ENCODE data around the gene EMP2.
"Not testable (repeated sequence)": the region's sequence is repeated elsewhere in the genome, so short reads cannot be mapped to it uniquely, and the experiment has no call there.

EMP2 gene

GRCh38 chr16:10537946-10538345 lies 42.5 kb downstream of the EMP2 start:
- Histone ChIP-seq H3K27me3 (ENCODE audit: control insufficient read depth in 1 of 2, insufficient read depth in 2 of 2, low read length in 2 of 2) (no peaks in the 10 kb centered on the region), H3K4me1 (ENCODE audit: control insufficient read depth in 1 of 2, insufficient read depth in 2 of 2, low read length in 2 of 2) (no peaks in the 10 kb centered on the region), H3K36me3 (ENCODE audit: control insufficient read depth in 1 of 2, insufficient read depth in 2 of 2, low read length in 2 of 2) (peaks cover 4 to 54% of the 10 kb centered on the region in 2 donors), H3K27ac (ENCODE audit: low read depth, low read length) (no peak overlapping the region), H3K9ac (ENCODE audit: low read depth in 1 of 2, low read length in 2 of 2) (no peak overlapping the region), H3K9me3 (ENCODE audit: control insufficient read depth in 1 of 2, low read length in 2 of 2) (no peaks in the 10 kb centered on the region), H3K4me3 (ENCODE audit: low read depth in 1 of 2, low read length in 2 of 2) (no peak overlapping the region)

GRCh38 chr16:10536814-10537389 lies 43.5 kb downstream of the EMP2 start:
- Histone ChIP-seq H3K36me3 (ENCODE audit: control insufficient read depth in 1 of 2, insufficient read depth in 2 of 2, low read length in 2 of 2) (peaks cover 4 to 61% of the 10 kb centered on the region in 2 donors), H3K27ac (ENCODE audit: low read depth, low read length) (no peak overlapping the region), H3K27me3 (ENCODE audit: control insufficient read depth in 1 of 2, insufficient read depth in 2 of 2, low read length in 2 of 2) (no peaks in the 10 kb centered on the region), H3K9ac (ENCODE audit: low read depth in 1 of 2, low read length in 2 of 2) (no peak overlapping the region), H3K4me1 (ENCODE audit: control insufficient read depth in 1 of 2, insufficient read depth in 2 of 2, low read length in 2 of 2) (no peaks in the 10 kb centered on the region), H3K4me3 (ENCODE audit: low read depth in 1 of 2, low read length in 2 of 2) (no peak overlapping the region), H3K9me3 (ENCODE audit: control insufficient read depth in 1 of 2, low read length in 2 of 2) (no peaks in the 10 kb centered on the region)

DNA sequence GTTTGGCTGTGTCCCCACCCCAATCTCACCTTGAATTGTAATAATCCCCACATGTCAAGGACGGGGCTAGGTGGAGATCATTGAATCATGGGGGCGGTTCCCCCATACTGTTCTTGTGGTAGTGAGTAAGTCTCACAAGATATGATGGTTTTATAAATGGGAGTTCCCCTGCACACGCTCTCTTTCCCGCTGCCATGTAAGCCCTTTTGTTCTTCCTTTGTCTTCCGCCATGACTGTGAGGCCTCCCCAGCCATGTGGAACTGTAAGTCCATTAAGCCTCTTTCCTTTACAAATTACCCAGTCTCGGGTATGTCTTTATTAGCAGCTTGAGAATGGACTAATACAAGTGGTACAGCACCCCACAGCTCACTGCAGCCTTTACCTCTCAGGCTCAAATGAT lies 44.1 kb downstream of the EMP2 start:
- not testable (repeated sequence) for H3K9ac ChIP-seq (ENCODE audit: low read depth in 1 of 2, low read length in 2 of 2); H3K27me3 ChIP-seq (ENCODE audit: control insufficient read depth in 1 of 2, insufficient read depth in 2 of 2, low read length in 2 of 2); H3K9me3 ChIP-seq (ENCODE audit: control insufficient read depth in 1 of 2, low read length in 2 of 2); H3K4me3 ChIP-seq (ENCODE audit: low read depth in 1 of 2, low read length in 2 of 2); H3K4me1 ChIP-seq (ENCODE audit: control insufficient read depth in 1 of 2, insufficient read depth in 2 of 2, low read length in 2 of 2); H3K27ac ChIP-seq (ENCODE audit: low read depth, low read length)
- H3K36me3 ChIP-seq (ENCODE audit: control insufficient read depth in 1 of 2, insufficient read depth in 2 of 2, low read length in 2 of 2), result peaks cover 4 to 61% of the 10 kb centered on the region in 2 donors

GRCh38 chr16:10535461-10535860 lies 44.9 kb downstream of the EMP2 start:
- Histone ChIP-seq H3K4me1 (ENCODE audit: control insufficient read depth in 1 of 2, insufficient read depth in 2 of 2, low read length in 2 of 2) (no peaks in the 10 kb centered on the region), H3K9ac (ENCODE audit: low read depth in 1 of 2, low read length in 2 of 2) (no peak overlapping the region), H3K36me3 (ENCODE audit: control insufficient read depth in 1 of 2, insufficient read depth in 2 of 2, low read length in 2 of 2) (peaks cover 4 to 62% of the 10 kb centered on the region in 2 donors), H3K9me3 (ENCODE audit: control insufficient read depth in 1 of 2, low read length in 2 of 2) (no peaks in the 10 kb centered on the region), H3K4me3 (ENCODE audit: low read depth in 1 of 2, low read length in 2 of 2) (no peak overlapping the region), H3K27ac (ENCODE audit: low read depth, low read length) (no peak overlapping the region), H3K27me3 (ENCODE audit: control insufficient read depth in 1 of 2, insufficient read depth in 2 of 2, low read length in 2 of 2) (no peaks in the 10 kb centered on the region)

DNA sequence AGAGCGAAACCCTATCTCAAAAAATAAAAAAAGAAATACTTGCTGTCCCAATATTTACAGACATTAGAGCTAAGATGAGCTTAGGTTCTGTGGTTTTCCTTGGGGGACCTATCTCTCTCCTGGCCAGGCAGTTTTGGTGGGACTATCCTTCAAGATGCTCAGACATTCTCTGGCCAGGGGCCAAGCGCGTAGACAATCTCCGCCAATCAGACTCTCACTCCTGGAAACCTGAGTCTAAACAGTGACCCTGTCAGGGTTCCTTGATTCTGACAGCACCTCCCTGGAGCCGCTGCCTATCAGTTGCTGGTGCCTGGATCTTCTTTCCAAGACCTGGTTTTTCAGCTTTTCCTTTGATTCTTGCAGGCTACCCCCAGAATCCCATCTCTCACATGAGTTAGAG lies 45.6 kb downstream of the EMP2 start:
- no peak overlapping the region for H3K27ac ChIP-seq (ENCODE audit: low read depth, low read length)
- H3K9me3 ChIP-seq (ENCODE audit: control insufficient read depth in 1 of 2, low read length in 2 of 2), result no peaks in the 10 kb centered on the region
- H3K4me3 ChIP-seq (ENCODE audit: low read depth in 1 of 2, low read length in 2 of 2), result no peak overlapping the region
- no peaks in the 10 kb centered on the region for H3K4me1 ChIP-seq (ENCODE audit: control insufficient read depth in 1 of 2, insufficient read depth in 2 of 2, low read length in 2 of 2)
- no peaks in the 10 kb centered on the region for H3K27me3 ChIP-seq (ENCODE audit: control insufficient read depth in 1 of 2, insufficient read depth in 2 of 2, low read length in 2 of 2)
- H3K36me3 ChIP-seq (ENCODE audit: control insufficient read depth in 1 of 2, insufficient read depth in 2 of 2, low read length in 2 of 2), result peaks cover 4 to 66% of the 10 kb centered on the region in 2 donors
- no peak overlapping the region for H3K9ac ChIP-seq (ENCODE audit: low read depth in 1 of 2, low read length in 2 of 2)

- H3K9ac ChIP-seq (ENCODE audit: low read depth in 1 of 2, low read length in 2 of 2); H3K27ac ChIP-seq (ENCODE audit: low read depth, low read length): not testable (repeated sequence)
- peaks cover 4 to 64% of the 10 kb centered on the region in 2 donors for H3K36me3 ChIP-seq (ENCODE audit: control insufficient read depth in 1 of 2, insufficient read depth in 2 of 2, low read length in 2 of 2)
Observed at GRCh38 chr16:10533612-10534011, 46.8 kb downstream of the EMP2 start.

GRCh38 chr16:10531582-10531981 lies 48.8 kb downstream of the EMP2 start:
- Histone ChIP-seq H3K4me1 (ENCODE audit: control insufficient read depth in 1 of 2, insufficient read depth in 2 of 2, low read length in 2 of 2) (no peaks in the 10 kb centered on the region), H3K9me3 (ENCODE audit: control insufficient read depth in 1 of 2, low read length in 2 of 2) (no peaks in the 10 kb centered on the region), H3K4me3 (ENCODE audit: low read depth in 1 of 2, low read length in 2 of 2) (no peak overlapping the region), H3K27me3 (ENCODE audit: control insufficient read depth in 1 of 2, insufficient read depth in 2 of 2, low read length in 2 of 2) (no peaks in the 10 kb centered on the region), H3K27ac (ENCODE audit: low read depth, low read length) (no peak overlapping the region), H3K9ac (ENCODE audit: low read depth in 1 of 2, low read length in 2 of 2) (no peak overlapping the region), H3K36me3 (ENCODE audit: control insufficient read depth in 1 of 2, insufficient read depth in 2 of 2, low read length in 2 of 2) (peaks cover 2 to 49% of the 10 kb centered on the region in 2 donors)

More at GRCh38 chr16:10533612-10534011, 46.8 kb downstream of the EMP2 start:
- not testable (repeated sequence) for H3K9me3 ChIP-seq (ENCODE audit: control insufficient read depth in 1 of 2, low read length in 2 of 2); H3K4me3 ChIP-seq (ENCODE audit: low read depth in 1 of 2, low read length in 2 of 2); H3K27me3 ChIP-seq (ENCODE audit: control insufficient read depth in 1 of 2, insufficient read depth in 2 of 2, low read length in 2 of 2); H3K4me1 ChIP-seq (ENCODE audit: control insufficient read depth in 1 of 2, insufficient read depth in 2 of 2, low read length in 2 of 2)

- Histone ChIP-seq H3K36me3 (ENCODE audit: control insufficient read depth in 1 of 2, insufficient read depth in 2 of 2, low read length in 2 of 2) (peaks cover 2 to 40% of the 10 kb centered on the region in 2 donors), H3K4me1 (ENCODE audit: control insufficient read depth in 1 of 2, insufficient read depth in 2 of 2, low read length in 2 of 2) (no peaks in the 10 kb centered on the region), H3K9me3 (ENCODE audit: control insufficient read depth in 1 of 2, low read length in 2 of 2) (no peaks in the 10 kb centered on the region), H3K4me3 (ENCODE audit: low read depth in 1 of 2, low read length in 2 of 2) (no peak overlapping the region), H3K27me3 (ENCODE audit: control insufficient read depth in 1 of 2, insufficient read depth in 2 of 2, low read length in 2 of 2) (no peaks in the 10 kb centered on the region), H3K27ac (ENCODE audit: low read depth, low read length) (no peak overlapping the region), H3K9ac (ENCODE audit: low read depth in 1 of 2, low read length in 2 of 2) (no peak overlapping the region)
Observed at GRCh38 chr16:10530685-10531084, 49.7 kb downstream of the EMP2 start.

- H3K27me3 ChIP-seq (ENCODE audit: control insufficient read depth in 1 of 2, insufficient read depth in 2 of 2, low read length in 2 of 2), result no peaks in the 10 kb centered on the region
- no peak overlapping the region for H3K9ac ChIP-seq (ENCODE audit: low read depth in 1 of 2, low read length in 2 of 2)
- H3K4me3 ChIP-seq (ENCODE audit: low read depth in 1 of 2, low read length in 2 of 2), result no peak overlapping the region
- peaks cover 2 to 35% of the 10 kb centered on the region in 2 donors for H3K36me3 ChIP-seq (ENCODE audit: control insufficient read depth in 1 of 2, insufficient read depth in 2 of 2, low read length in 2 of 2)
- H3K9me3 ChIP-seq (ENCODE audit: control insufficient read depth in 1 of 2, low read length in 2 of 2), result no peaks in the 10 kb centered on the region
- no peaks in the 10 kb centered on the region for H3K4me1 ChIP-seq (ENCODE audit: control insufficient read depth in 1 of 2, insufficient read depth in 2 of 2, low read length in 2 of 2)
- no peak overlapping the region for H3K27ac ChIP-seq (ENCODE audit: low read depth, low read length)
Observed at GRCh38 chr16:10529895-10530669, 50.3 kb downstream of the EMP2 start.

DNA sequence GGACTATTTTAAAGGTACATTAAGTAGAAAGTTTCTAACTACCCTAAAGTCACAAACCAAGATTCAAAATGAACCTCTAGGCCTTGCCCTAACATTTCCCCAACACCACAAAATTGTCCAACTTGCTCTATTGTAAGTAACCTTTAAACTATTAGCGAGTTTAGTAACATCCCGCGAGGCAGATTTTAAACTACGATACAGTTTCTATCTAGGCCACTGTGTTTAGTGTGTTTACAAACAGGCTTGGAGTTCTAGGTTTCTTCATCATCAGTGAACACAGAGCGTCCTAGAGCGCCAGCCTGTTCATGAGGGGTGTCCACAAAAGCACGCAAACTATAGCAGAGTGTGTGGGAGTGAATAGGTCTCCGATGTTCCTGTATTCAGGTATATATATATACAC lies 51.8 kb downstream of the EMP2 start:
- Histone ChIP-seq H3K36me3 (ENCODE audit: control insufficient read depth in 1 of 2, insufficient read depth in 2 of 2, low read length in 2 of 2) (peaks cover 2 to 31% of the 10 kb centered on the region in 2 donors), H3K27ac (ENCODE audit: low read depth, low read length) (no peak overlapping the region), H3K9me3 (ENCODE audit: control insufficient read depth in 1 of 2, low read length in 2 of 2) (no peaks in the 10 kb centered on the region), H3K9ac (ENCODE audit: low read depth in 1 of 2, low read length in 2 of 2) (no peak overlapping the region), H3K4me1 (ENCODE audit: control insufficient read depth in 1 of 2, insufficient read depth in 2 of 2, low read length in 2 of 2) (no peaks in the 10 kb centered on the region), H3K27me3 (ENCODE audit: control insufficient read depth in 1 of 2, insufficient read depth in 2 of 2, low read length in 2 of 2) (no peaks in the 10 kb centered on the region), H3K4me3 (ENCODE audit: low read depth in 1 of 2, low read length in 2 of 2) (no peak overlapping the region)

All from duodenal mucosa (tissue), 2 donors.